ENCODE results near the gene ABCB9.
"Not testable (repeated sequence)": the region's sequence is repeated elsewhere in the genome, so short reads cannot be mapped to it uniquely, and the experiment has no call there.

ABCB9 gene

GRCh38 chr12:122963941-122964265 is 2.4 kb downstream of the ABCB9 start:
- DNase-seq (ENCODE audit: low read depth): no peak

GRCh38 chr12:122961531-122962329 is 4.5 kb downstream of the ABCB9 start:
- no peak for DNase-seq (ENCODE audit: low read depth)

DNA sequence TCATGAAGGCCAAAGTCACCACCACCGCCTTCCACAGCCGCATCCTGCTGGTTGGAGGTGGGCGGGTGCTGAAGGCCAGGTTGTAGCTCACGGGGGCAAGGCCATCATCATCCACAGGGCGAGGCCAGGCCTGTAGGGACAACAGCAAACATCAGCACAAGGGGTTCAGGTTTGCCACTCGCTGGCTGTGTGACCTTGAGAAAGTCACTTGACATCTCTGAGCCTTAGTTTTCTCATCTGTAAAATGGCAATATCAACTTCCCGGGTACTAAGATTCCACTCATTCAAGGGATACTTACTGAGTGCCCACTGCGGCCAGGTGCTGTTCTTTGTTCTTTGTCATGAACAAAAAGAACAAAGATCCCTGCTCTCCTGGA is 6.1 kb downstream of the ABCB9 start:
- no peak for DNase-seq (ENCODE audit: low read depth)

- DNase-seq (ENCODE audit: low read depth): no peak
Measured at GRCh38 chr12:122959566-122960192, 6.6 kb downstream of the ABCB9 start.

DNA sequence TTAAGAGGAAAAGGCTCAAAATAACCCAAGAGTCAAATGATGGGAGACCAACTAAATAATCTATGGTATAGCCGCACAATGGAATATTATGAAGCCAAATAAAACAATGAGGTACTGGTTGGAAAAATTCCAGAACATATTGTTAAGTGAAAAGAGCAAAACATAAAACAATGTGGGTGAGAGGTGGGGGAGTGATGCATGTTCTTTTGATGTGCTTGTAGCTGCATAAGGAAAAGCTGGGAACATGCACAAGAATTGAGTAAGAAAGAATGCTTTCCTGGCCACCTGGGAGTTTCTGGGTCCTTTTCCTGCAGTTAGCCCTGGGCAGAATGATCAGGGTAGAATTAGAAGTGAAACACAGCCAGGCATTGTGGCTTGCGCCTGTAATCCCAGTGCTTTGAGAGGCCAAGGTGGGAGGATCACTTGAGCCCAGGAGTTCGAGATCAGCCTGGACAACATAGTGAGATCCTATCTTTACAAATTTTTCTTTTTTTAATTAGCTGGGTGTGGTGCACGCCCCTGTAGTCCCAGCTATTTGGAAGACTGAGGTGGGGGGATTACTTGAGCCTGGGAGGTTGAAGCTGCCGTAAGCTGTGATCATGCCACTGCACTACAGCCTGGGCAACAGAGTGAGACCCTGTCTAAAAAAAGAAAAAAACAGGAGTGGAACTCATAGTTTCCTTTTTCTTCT is 7.9 kb downstream of the ABCB9 start:
- DNase-seq (ENCODE audit: low read depth): no peak

GRCh38 chr12:122956035-122956434 is 10.2 kb downstream of the ABCB9 start:
- DNase-seq (ENCODE audit: low read depth): no peak

DNA sequence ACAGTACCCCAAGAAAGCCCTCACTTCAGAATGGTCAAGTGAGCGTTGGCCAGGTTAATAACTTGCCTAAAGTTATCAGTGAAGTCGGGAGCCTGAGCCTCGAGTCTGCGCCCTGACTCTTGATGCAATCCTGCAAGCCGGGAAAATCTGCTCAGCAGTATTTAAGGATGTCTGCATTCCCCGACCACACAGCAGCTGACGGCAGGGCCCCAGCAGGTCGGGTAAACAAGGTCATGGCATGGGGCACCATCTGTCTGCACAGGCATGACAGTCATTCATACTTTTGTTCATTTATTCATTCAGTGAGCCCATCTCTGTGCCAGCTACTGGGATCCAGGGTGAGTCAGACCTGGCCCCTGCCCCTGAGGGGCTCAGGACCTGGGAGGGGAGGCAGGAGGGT is 11.1 kb downstream of the ABCB9 start:
- no peak for DNase-seq (ENCODE audit: low read depth)

- DNase-seq (ENCODE audit: low read depth): peak; percentile 65
Measured at GRCh38 chr12:122951979-122952892, 14.0 kb downstream of the ABCB9 start.

DNA sequence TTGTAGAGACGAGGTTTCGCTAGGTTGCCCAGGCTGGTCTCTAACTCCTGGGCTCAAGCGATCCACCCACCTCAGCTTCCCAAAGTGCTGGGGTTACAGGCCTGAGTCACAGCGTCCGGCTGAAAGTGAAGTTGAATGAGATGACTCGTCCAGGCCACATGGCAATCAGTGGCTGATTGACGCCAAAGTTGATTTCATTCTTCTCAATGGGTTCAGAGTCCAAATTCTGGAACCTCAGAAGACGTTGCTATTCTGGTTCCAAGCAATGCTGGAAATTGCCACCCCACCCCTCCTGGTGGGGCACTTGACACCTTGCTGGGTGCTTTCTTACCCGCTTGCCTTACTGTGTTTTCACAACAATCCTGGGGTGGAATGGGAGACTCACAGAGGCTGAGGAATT is 14.9 kb downstream of the ABCB9 start:
- DNase-seq (ENCODE audit: low read depth): no peak

GRCh38 chr12:122949816-122950675 is 16.2 kb downstream of the ABCB9 start:
- no peak for DNase-seq (ENCODE audit: low read depth)

DNA sequence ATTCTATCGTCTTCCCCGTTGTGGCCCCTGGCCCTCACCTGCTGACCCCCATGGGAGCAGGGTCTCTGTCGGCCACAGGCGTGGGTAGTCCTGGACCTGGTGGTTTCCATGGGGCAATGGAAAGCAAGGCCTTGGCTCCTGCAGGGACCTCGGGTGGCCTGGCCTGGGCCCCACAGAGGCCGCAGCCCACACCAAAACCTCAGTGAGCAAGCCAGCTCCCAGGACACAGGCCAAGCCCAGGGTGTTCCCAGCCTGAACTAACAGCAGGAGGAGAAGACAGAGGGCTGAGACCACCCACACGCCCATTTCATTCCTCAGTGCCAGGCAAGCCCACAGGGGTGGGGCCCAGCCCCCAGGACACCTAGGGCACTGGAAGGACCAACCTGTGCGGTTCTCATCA is 16.9 kb downstream of the ABCB9 start:
- no peak for DNase-seq (ENCODE audit: low read depth)

- no peak for DNase-seq (ENCODE audit: low read depth)
Measured at GRCh38 chr12:122948605-122949004, 17.7 kb downstream of the ABCB9 start.

- no peak for DNase-seq (ENCODE audit: low read depth)
Measured at GRCh38 chr12:122947352-122947792, 18.9 kb downstream of the ABCB9 start.

DNA sequence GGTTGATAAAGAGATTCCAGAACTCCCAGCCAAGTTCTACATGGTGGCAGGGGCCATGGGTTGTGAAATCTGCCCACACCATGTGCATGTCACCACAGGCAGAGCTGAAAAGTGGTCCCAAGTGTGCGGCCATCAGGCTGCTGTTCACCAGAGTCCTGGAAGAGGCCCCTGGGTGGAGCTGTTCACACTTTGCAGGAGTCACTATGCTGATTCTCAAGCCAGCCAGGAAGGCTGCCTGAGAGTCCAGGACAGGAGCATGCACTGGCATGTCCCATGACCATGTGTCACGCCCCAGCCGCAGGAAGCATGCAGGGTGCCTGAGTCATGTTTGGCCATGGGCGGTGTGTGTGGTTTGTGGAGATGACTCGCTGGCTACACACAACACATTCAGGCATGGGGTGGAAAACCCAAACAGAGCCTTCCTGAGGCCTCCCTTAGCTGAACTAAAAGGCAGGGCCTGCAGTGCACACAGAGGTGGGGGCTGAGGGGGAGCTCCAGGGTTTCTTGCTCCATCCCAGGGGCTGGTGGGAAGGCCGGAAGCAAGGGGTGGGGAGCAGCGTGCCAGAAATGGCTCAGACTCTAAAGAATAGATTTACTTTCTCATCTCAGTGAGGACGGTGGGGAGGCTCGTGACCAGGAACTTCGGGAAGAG is 19.4 kb downstream of the ABCB9 start:
- peak; percentile 76 for DNase-seq (ENCODE audit: low read depth)

GRCh38 chr12:122944605-122945592 is 21.4 kb downstream of the ABCB9 start:
- no peak for DNase-seq (ENCODE audit: low read depth)

DNA sequence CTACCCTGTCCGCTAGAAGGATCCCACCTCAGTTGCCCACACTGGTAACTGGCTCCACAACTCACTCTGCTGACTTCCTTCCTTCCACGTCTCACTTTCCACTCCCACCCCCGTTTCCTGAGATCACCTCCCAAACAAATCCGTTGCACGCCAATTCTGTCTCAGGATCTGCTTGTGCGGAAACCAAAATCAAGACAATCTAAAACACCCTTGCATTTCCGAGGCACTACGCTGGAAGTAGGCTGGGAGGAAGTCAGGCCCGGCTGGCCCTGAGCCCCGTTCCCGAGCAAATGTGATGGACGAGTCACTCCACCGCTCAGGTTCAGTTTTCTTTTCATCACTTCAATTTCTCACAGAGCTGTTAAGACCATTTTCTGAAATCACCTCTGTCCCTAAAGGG is 23.1 kb downstream of the ABCB9 start:
- no peak for DNase-seq (ENCODE audit: low read depth)

DNA sequence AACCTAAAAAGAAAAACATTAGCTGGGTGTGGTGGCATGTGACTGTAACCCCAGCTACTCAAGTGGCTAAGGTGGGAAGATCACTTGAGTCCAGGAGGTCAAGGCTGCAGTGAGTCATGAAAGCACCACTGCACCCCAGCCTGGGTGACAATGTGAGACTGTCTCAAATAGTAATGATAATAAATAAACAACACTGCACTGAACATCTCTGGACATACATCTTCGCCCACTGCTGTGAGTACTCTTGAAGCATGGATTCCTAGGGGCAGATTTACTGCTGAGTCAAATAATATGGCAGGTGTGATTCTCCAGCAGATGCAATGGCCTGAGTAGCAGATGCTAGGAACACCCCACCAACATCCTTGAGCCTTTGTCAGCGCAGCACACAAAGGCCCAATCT is 23.6 kb downstream of the ABCB9 start:
- no peak for DNase-seq (ENCODE audit: low read depth)

- not testable (repeated sequence) for DNase-seq (ENCODE audit: low read depth)
Measured at GRCh38 chr12:122941351-122941750, 24.9 kb downstream of the ABCB9 start.

GRCh38 chr12:122939125-122939524 is 27.1 kb downstream of the ABCB9 start:
- DNase-seq (ENCODE audit: low read depth): no peak

Measured in activated T-cell treated with anti-CD3 and anti-CD28 coated beads for 24 hours (primary cell).